Skin epidermis (tissue), 12 donors: ENCODE data around the gene RBP3.

Experiments
- H3K27ac ChIP-seq, 21 experiments: fragments of 200-600 bp; sonication (generic) in 11 of 21; one replicate each; pipeline ENCODE4 v1.5.0; 2020; ENCODE audit warnings: mild to moderate bottlenecking in 3 of 21, inconsistent platforms in 2 of 21, moderate library complexity in 2 of 21
- H3K4me3 ChIP-seq, 7 experiments: fragments of 200-600 bp; sonication (generic) in 2 of 7; one replicate each; pipeline ENCODE4 v1.5.0; 2020; ENCODE audit warnings: inconsistent platforms in 2 of 7, mild to moderate bottlenecking in 2 of 7, moderate library complexity in 1 of 7

Gene RBP3

DNA sequence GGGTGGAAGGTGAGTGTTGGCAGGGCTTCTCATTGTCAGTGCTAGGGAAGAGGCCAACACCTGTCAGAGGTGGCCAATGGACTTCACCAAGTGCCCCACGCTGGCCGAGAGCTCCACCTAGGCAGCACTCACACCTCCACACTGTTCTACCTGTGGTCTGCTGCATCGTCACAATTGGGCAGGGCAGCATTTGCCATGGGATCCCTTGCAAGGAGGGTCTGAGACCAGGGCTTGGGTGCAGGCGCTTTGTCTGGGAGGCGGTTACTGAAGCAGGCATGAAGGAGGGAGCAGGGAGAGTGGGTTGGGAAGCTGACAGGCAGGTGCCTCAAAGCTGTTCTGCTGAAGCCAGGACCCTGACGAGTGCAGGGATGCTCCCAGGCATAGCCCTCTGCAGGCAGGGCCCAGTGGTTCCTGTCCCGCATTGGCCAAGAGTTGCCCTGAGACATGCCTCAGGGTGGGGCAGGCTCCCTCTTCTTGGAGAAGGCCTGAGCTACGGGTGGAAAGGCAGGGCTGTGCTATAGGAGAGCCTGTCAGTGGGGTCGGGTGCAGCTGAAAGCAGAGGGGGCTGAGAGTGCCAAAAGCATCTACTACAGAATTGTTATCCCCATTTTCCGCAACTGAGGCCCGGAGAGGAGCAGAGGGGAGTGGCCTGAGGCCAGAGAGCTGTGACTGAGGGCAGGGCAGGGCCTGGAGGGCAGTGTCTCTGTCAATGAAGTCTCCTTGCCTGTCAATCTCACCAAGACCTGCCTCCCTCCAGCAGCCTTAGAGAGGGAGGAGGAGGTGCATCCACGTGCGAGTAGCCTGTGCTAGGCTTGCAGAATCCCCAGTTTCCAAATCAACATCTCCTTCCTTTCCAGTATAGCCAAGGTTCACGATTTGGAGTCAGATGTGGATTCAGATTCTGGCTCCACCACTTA is 4.0 kb downstream of the RBP3 start:
- Histone ChIP-seq H3K27ac (no peak overlapping the region), H3K4me3 (no peak overlapping the region)

DNA sequence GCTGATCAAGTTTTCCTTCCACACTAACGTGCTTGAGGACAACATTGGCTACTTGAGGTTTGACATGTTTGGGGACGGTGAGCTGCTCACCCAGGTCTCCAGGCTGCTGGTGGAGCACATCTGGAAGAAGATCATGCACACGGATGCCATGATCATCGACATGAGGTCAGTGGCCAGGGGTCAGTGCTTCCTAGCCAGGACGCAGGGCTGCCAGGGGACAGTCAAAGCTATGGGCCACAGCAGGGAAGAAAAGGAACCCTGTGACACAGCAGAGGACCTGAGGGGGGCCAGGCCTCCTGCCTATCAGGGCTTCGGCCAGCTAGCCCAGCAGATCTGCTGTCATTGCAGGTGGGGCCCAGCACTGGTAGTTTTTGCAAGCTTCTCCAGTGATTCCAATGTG is 5.2 kb downstream of the RBP3 start:
- Histone ChIP-seq H3K4me3 (no peak overlapping the region), H3K27ac (no peak overlapping the region)

DNA sequence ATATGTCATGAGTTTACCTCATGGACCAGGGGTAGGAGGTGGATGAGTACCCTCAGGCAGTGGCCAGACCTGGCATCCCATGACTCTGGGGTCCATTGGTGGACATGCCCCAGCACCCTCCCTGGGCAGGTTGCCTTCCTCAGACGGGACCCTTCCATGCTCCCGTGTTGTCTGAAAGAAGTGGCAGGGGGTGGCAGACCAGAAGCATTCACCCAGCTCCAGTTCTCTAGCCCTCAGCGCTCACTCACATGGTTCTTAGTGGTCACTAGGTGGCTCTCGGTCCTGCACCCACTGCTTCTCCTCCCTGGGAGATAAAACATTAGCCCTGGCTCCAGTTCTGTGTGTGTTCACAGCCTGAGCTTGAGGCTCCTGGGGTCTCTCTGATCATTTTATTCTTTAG is 6.0 kb downstream of the RBP3 start:
- Histone ChIP-seq H3K4me3 (no peak overlapping the region), H3K27ac (no peak overlapping the region)

DNA sequence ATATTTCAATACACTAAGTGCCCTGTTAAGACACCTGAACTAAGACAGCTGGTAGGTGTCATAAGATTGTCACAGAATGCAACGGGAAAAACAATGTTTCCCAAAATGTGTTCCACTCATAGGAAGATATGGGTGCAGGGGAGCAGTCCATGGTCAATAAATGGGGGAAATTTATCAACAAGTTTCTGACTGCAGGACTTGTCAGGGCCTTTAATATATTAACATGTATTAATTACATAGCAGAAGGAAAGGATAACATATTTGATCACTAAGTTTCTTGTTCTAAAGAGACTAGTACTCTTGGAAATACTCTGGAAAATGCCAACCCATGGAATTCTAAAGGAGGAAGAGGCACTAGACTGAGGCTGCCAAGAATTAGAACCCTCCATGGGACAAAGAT is 6.7 kb downstream of the RBP3 start:
- H3K4me3 ChIP-seq, result no peak overlapping the region
- no peak overlapping the region for H3K27ac ChIP-seq

DNA sequence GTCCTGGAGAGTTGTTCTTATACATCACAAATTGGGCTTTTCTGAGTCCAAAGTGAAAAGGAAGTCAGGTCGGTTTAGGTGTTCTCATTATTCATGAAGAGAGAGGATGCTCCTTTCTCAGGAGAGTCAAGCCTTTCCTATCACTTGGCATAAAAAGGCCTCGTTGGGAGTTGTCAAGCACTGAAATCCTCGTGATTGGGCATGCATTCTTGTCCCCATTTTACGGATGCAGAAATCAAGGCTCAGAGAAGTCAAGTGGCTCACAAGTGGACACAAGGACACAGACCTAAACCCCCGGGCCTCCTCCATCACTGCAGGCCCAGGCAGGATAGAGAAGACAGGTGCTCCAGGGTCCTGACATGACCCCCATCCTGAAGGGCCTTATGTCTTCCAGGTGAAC is 8.5 kb downstream of the RBP3 start:
- Histone ChIP-seq H3K27ac (no peak overlapping the region), H3K4me3 (no peak overlapping the region)

DNA sequence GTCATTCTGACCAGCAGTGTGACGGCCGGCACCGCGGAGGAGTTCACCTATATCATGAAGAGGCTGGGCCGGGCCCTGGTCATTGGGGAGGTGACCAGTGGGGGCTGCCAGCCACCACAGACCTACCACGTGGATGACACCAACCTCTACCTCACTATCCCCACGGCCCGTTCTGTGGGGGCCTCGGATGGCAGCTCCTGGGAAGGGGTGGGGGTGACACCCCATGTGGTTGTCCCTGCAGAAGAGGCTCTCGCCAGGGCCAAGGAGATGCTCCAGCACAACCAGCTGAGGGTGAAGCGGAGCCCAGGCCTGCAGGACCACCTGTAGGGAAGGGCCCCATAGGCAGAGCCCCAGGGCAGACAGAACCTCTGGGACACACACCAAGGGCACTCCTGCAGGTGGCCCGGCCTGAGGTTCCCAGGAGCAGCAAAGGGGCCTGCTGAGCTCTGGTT is 9.0 kb downstream of the RBP3 start:
- no peak overlapping the region for H3K4me3 ChIP-seq

DNA sequence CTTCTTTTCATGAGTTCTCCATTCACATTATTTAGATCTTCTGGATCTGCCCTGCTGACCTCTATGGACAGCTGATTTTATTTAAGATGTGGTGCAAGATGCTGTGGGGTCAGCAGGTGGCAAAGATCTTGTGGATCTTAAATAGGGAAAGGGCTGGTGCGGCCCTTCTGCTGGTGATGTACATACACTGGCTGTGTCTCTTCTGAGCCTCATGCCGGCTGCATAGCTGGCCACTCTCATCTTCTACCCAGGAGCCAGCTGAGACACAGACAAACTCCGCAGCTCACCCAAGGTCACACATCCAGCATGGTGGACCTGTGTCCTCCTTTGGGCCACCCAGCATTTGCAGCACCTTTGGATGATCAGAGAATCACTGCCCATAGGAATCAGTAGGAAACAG is 9.7 kb downstream of the RBP3 start:
- H3K27ac ChIP-seq, result no peak overlapping the region
- H3K4me3 ChIP-seq, result no peak overlapping the region

More for the DNA sequence above, 9.0 kb downstream of the RBP3 start:
- H3K27ac ChIP-seq, result no peak overlapping the region

DNA sequence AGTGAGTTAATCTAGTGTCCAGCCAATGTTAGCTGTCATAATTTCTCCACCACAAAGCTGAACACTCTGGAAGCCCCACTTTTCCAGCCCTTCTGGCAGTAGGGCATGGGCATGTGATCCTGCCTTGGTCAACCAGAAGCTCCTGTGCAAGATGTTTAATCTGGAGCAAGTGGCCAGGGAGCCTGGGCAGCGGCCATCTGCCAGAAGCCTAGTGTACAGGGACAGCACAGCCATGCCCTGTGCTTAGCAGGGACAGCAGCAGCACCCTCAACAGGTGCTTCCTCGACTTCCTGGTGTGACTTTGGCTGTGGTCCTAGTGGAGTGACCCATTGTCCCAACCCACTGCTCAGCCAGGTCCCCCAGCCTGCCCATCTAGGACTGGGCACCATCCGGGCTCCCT is 10.3 kb downstream of the RBP3 start:
- Histone ChIP-seq H3K27ac (no peak overlapping the region), H3K4me3 (no peak overlapping the region)

DNA sequence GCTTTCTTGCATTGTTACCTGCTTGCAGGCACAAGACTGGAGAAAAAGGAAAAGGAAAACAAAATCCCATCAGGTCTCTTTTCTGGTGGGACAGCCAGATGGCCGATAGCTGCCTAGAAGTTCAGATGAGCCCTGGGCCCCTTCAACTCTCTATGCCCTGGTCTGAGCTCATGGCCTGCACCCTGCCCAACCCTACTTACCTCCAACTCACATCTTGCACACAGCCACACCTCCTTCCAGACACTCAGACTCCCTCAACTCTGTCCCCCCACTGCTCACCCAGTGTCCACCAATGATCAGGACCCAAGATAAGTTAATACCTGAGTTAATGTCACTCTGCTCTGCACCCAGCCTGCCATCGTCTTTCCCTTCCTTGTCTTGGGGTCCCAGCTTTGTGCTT is 10.9 kb downstream of the RBP3 start:
- H3K4me3 ChIP-seq, result no peak overlapping the region
- no peak overlapping the region for H3K27ac ChIP-seq

DNA sequence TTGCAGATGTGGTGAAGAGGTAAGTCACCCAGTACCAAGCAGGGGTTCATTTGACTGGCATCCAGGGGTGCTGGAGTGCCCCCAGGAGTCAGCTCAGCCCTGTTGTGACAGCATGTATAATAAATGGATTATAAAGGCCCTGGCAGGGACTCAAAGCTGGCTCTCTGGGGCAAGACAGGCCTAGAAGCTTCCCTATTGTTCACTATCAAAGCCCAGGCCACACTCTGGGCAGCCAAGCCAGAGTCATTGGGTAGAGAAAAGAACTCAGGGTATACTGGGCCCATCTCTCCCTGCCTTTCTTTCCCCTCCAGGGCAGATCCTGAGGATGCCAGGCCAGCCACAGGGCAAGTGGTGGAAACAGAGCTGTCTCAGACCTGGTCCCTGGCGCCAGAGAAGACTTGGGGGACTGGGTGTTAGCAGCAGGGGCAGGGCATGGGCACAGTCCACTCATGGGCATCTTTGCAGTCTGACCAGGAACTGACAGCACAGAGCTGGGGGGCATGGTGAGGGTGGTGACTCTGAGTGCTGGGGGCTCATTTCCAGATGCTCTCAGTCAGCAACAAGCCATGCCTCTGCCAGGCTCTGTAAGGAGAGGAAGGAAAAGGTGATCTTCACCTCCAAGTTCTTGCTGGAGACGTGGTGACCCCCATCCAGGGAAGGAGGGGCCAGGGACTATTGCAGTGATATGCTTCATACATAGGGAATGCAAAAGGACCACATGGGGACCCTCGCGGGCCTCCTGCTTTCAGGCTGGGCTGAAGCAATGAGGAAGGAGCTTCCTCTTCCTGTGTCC is 11.7 kb downstream of the RBP3 start:
- no peak overlapping the region for H3K27ac ChIP-seq

DNA sequence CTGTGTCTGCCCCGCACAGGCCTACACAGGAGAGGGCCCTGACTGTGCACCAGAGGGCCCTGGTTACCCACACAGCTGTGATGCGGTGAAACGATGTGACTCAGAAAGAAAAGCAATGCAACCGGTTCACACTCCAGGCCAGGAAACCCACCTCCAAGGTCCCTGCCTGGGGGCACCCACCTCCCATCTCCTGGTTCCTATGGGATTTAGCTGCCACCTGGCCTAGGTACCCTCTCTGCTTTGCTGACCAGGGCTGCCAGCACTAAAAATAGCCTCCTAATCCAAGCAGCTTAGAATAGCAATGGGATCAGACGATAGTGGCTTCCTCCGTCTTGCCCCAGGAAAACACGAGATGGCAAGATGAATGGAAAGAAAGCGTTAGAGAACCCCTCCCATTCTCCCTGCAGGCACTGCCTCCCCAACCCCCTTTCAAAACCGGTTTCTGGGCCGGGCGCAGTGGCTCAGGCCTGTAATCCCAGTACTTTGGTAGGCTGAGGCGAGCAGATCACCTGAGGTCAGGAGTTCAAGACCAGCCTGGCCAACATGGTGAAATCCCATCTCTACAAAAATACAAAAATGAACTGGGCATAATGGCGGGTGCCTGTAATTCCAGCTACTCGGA is 12.4 kb downstream of the RBP3 start:
- Histone ChIP-seq H3K4me3 (no peak overlapping the region), H3K27ac (no peak overlapping the region)

More for the DNA sequence above, 11.7 kb downstream of the RBP3 start:
- H3K4me3 ChIP-seq, result no peak overlapping the region

DNA sequence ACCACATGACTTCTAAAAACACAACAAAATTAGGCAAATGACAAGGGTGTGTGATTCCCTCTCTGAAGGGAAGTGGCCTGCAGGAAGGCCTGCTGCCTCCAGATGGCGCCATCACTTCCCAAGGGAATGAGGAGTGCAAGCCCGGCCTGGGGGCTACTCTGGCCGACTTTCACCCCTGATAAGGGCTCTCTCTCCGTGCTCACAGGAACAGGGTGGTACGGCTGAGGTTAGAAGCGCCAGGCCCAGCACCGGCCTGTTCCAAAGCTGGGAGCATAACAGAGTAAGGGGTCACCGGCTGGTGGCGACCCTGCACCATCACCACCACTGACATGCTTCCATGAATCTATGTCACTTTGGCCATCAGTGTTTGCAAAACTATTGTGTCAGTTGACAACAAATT is 13.1 kb downstream of the RBP3 start:
- Histone ChIP-seq H3K27ac (no peak overlapping the region), H3K4me3 (no peak overlapping the region)

DNA sequence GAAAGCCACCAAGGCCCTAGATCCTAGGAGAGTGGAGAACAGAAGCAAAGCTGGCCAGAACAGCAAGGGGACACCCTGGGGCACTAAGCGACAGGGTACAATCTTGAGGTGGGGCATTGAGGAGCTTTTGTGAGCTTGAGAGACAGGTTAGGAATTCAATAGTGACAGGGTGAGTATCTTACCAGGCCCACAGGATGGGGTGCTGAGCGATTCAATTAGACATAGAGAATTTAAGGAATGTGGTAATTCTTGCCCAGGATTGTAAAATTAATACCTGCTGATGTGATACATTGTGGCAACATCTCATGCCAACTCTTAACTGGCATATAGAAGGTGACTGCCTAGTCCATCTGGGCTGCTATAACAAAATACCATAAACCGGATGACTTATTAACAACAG is 14.0 kb downstream of the RBP3 start:
- no peak overlapping the region for H3K27ac ChIP-seq
- no peak overlapping the region for H3K4me3 ChIP-seq

DNA sequence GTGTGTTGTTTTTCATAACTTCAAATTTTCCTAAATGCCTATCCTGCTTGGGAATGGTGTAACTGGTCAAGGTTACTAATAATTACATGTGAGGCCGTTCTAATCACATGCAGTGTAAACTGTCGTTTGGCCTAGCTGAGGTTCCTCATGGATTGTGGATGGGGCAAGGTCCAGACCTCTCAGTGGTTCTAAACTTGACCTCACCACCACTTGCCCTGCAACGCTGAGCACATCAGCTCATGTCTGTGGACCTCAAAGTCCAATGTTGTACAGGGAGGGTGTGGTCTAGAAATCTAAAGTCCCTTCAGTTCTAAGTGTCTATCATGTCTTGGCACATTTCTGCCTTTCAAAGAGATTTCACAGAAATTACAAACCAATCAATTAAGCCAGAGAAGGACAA is 15.6 kb downstream of the RBP3 start:
- Histone ChIP-seq H3K27ac (no peak overlapping the region), H3K4me3 (no peak overlapping the region)

DNA sequence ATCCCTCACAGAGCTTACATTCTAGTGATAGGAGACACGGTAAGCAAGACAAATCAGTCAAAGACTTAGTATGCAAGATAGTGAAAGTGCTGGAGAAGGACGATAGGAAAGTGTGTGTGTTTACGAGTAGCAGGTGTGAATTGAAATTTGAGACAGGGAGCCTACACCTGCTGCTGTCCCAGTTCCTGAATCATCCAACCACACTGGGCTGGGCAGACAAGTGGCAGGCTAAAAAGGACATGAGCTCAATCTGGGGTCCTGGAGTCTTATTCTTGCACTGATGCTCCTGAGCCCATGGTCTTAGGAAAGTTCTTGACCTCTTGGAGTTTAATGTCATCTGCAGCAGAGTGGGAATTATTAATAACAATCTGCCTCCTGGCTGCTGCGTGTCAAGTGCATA is 16.2 kb downstream of the RBP3 start:
- H3K4me3 ChIP-seq, result no peak overlapping the region
- no peak overlapping the region for H3K27ac ChIP-seq

DNA sequence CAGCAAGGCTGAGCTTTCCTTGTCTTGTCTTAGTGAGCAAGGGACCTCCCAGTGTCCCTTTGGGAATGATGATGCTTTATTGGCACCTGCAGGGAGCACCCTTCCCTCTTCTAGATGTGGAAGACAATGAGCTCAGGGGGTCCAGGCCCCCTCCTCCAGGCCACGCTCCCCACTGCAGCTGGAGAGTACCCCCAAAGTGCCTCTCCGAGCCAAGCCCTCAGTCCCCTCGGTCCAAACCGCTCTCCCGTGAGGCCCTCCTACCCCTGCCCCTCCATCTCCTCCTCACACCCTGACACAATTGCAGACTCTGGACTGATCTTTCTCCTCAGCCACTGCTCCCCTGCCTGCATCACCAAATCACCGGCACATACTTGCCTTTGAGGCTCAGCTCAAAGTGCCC is 16.7 kb downstream of the RBP3 start:
- Histone ChIP-seq H3K4me3 (no peak overlapping the region), H3K27ac (no peak overlapping the region)

DNA sequence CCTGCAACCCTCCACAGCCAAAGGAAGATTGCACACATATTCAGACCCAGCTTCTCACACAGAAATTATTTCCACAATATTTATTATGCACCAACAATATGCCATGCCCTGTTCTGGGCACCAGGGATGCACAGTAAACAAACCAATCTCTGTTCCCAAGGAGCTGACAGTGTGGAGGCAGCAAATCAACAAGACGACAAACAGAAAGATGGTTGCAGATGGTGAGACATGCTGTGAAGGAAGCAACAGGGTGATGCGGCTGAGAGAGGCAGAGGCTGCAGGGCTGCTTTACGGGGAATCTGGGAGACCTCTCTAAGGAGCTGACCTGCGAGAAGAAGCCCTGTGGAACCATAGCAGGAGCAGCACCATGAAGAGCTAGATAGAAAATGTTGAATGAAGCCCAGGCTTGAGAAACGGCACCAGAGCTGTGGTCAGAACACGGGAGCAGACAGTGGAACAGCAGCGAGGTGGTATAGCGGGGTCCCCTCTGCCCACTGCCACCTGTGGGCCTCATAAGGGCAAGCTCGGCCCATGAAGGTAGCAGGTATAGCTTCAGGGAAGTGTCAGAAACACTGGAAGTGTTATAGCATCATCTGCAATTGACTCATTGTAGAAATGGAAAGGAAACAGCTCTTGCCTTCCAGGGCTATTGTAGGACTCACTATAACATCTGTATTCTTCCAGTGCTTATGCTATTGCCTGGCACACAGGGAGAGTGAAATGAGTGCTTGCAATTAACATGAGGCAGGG is 17.4 kb downstream of the RBP3 start:
- Histone ChIP-seq H3K4me3 (no peak overlapping the region), H3K27ac (no peak overlapping the region)

DNA sequence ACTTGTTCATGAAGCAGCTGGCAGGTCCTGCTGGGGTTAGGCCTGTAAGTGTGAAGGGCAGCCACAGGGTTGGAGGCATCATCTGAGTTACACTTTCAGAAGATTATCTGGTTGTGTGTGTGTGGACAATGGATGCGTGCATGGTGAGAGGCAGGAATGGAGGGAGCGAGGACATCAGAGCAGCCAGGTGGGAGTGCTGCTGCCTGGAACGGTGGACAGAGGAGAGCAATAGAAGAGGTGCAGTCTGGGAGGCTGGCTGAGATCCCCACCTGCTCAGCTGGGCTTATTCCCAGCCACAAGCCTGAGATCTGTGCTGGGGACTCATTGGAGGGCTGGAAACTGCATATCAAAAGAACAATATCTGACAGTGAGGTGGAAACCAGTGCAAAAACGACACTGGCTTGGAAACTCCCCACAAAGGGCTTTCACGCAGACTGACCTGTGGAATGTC is 18.0 kb downstream of the RBP3 start:
- Histone ChIP-seq H3K4me3 (no peak overlapping the region), H3K27ac (no peak overlapping the region)

DNA sequence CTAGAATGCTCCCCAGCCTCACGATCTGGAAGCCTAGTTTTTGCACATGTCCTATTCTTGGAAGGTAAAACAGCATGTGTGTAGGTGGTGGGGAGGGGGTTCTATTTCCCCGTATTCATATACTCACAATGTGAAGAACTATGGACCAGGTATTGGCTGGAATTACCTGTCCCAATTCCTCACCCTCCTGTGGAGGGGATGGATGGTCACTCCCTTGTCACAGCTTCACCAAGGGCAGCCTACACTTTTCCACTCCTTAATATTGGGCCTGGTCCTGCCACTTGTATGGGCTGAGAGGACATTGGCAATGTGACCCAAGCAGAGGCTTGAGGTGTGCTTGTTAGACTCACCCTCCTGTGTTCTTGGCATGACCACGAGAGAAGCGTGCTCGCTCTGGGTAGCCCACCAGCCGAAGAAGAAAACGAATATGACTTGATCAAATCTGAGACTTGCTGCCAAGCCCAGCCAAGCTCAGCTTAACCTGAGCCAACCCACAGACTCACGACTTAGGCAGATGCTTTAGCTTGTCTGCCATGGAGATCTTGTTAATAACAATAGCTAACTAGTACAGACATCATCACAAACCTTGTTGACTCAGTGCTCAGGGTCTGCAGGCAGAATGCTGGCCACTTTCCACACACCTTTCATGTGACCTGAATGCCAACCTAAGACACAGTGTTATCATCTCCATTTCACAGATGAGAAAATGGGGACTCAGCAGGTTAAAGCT is 18.7 kb downstream of the RBP3 start:
- Histone ChIP-seq H3K27ac (no peak overlapping the region), H3K4me3 (no peak overlapping the region)
